ENCODE results near the gene COPS8. TPM values are rescaled to one million over a fixed set of nuclear protein-coding genes. Genes with fewer than 3 reads are reported as not detected.

Gene COPS8
- total and polyA plus RNA-seq, 3 donors from 2014 or later: 104 to 117 (median 108) TPM

DNA sequence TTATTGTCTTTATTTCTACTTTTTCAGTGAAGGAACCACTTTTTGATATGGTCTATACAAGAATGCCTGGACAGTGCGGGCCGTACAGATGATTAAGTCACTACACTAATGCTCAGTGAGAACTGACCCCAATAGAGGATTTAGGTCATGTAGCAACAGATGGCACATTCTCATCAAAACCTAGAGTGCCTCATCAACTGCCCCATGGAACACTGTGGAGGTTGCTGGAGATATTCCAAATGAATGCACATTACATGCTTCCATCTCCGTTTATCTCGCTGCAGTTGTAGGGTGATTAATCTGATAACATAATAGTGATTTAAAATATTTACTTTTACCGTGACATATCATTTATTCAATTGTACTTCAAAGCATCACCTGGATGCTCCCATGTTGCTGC is 41.8 kb upstream of the COPS8 start:
- 86 to 91% methylated on average over 5 of the region's 5 CpGs for WGBS, 2 donors

DNA sequence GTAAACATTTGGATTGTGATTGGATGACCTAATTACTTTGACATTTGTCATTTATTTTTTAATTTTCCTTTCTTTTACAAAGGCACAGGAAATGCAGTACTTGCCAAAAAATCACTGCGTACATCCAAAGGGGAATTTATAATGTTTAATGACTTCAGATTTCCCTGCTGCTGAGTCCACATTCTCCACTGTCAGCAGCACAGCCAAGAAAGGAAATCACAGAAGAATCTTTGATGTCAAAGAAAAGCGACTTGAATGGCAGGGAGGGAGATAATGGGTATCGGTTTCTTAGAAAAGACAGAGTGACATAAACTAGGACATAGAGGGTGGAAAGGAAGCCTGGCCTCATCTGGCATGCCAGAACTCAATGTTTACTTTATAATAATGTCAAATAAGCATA is 41.4 kb upstream of the COPS8 start:
- Histone ChIP-seq H3K36me3 (ENCODE audit: low read depth, missing control alignments) (no peaks in the 10 kb centered on the region), H3K4me1 (peaks cover 8% of the 10 kb centered on the region), H3K9me3 (no peaks in the 10 kb centered on the region), H3K27ac (no peak overlapping the region), H3K27me3 (no peaks in the 10 kb centered on the region), H3K4me3 (no peak overlapping the region)
- no peak for DNase-seq
- no peak for TF ChIP-seq POLR2A (IDR thresholded peaks at IDR 0.05)
- TF ChIP-seq, protein P1, sequence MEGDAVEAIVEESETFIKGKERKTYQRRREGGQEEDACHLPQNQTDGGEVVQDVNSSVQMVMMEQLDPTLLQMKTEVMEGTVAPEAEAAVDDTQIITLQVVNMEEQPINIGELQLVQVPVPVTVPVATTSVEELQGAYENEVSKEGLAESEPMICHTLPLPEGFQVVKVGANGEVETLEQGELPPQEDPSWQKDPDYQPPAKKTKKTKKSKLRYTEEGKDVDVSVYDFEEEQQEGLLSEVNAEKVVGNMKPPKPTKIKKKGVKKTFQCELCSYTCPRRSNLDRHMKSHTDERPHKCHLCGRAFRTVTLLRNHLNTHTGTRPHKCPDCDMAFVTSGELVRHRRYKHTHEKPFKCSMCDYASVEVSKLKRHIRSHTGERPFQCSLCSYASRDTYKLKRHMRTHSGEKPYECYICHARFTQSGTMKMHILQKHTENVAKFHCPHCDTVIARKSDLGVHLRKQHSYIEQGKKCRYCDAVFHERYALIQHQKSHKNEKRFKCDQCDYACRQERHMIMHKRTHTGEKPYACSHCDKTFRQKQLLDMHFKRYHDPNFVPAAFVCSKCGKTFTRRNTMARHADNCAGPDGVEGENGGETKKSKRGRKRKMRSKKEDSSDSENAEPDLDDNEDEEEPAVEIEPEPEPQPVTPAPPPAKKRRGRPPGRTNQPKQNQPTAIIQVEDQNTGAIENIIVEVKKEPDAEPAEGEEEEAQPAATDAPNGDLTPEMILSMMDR (IDR thresholded peaks at IDR 0.05): no peak
- intact Hi-C loops (cut with DNase I; ENCODE audit: low total_unique reads): no loop called here
- 75% methylated on average over 3 of the region's 3 CpGs for WGBS, 2 donors

More for the DNA sequence above, 41.8 kb upstream of the COPS8 start:
- no peak overlapping the region for H3K4me3 ChIP-seq
- TF ChIP-seq POLR2A (IDR thresholded peaks at IDR 0.05): no peak
- TF ChIP-seq, protein P1 (IDR thresholded peaks at IDR 0.05): no peak
- no peaks in the 10 kb centered on the region for H3K27me3 ChIP-seq
- intact Hi-C loops (cut with DNase I; ENCODE audit: low total_unique reads): no loop called here
- no peaks in the 10 kb centered on the region for H3K9me3 ChIP-seq
- no peak for DNase-seq
- no peaks in the 10 kb centered on the region for H3K36me3 ChIP-seq (ENCODE audit: low read depth, missing control alignments)
- H3K27ac ChIP-seq: no peak overlapping the region
- peaks cover 8% of the 10 kb centered on the region for H3K4me1 ChIP-seq

DNA sequence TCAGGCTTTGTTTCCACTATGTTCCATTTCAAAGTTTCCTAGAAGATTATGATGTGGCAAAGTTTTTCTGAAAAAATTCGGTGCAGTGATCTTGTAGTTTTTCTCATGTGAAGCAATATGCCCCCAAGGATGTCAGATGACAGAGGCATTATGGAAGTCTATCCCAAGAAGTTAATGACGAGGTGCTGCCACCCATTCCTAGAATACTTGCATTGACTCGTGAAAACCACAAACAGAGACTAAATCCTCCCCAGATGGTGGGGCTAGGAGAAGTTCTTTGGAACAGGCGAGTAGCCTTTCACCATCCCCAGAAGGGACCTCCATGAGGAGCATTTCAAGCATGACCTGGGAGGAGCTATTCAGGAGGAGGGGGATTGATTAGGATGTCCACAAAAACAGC is 40.2 kb upstream of the COPS8 start:
- H3K4me3 ChIP-seq: no peak overlapping the region
- H3K27me3 ChIP-seq: no peaks in the 10 kb centered on the region
- H3K4me1 ChIP-seq: peaks cover 8% of the 10 kb centered on the region
- DNase-seq: no peak
- no peak for TF ChIP-seq POLR2A (IDR thresholded peaks at IDR 0.05)
- TF ChIP-seq, protein P1 (IDR thresholded peaks at IDR 0.05): no peak
- no peaks in the 10 kb centered on the region for H3K9me3 ChIP-seq
- H3K27ac ChIP-seq: no peak overlapping the region
- H3K36me3 ChIP-seq (ENCODE audit: low read depth, missing control alignments): no peaks in the 10 kb centered on the region
- intact Hi-C loops (cut with DNase I; ENCODE audit: low total_unique reads): no loop called here
- 87 to 92% methylated on average over 4 of the region's 4 CpGs for WGBS, 2 donors

DNA sequence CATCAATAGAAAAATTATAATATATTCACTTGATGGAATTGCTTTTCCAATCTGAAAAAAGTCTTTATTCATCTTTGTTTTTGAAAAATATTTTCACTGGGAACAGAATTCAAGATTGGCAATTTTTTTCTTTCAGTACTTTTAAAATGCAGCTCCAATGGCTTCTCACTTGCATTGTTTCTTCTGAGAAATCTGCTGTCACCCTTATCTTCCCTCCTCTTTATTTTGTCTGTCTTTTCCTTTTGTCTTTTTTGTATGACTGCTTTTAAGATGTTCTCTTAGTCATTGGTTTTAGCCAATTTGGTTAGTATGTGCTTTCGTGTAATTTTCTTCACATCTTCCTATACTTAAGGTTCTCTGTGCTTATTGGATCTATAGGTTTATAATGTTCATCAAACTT is 37.1 kb upstream of the COPS8 start:
- H3K4me1 ChIP-seq: no peaks in the 10 kb centered on the region
- no peaks in the 10 kb centered on the region for H3K36me3 ChIP-seq (ENCODE audit: low read depth, missing control alignments)
- TF ChIP-seq POLR2A (IDR thresholded peaks at IDR 0.05): no peak
- TF ChIP-seq, protein P1 (IDR thresholded peaks at IDR 0.05): no peak
- H3K27me3 ChIP-seq: no peaks in the 10 kb centered on the region
- WGBS, 2 donors: 92 to 100% methylated on average over 1 of the region's 1 CpG
- DNase-seq: no peak
- intact Hi-C loops (cut with DNase I; ENCODE audit: low total_unique reads): no loop called here
- no peaks in the 10 kb centered on the region for H3K9me3 ChIP-seq
- H3K4me3 ChIP-seq: no peak overlapping the region
- H3K27ac ChIP-seq: no peak overlapping the region

DNA sequence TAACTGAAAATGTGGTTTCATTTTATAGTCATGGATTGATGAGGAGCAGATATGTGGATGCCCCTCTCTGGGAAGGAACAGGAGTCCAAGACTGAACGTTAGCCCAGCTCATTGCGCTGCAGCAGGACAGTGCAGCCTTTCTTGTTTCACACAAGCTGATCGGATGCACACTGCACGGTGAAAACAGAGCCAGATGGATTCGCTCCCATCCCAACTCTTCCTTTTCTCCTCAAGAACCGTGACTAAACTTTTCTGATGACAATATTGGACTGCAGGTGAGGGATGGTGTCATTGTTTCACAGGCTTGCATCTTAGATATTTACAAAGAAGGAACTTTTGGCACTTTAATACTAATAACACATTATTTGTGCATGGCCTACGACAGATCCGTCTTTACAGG is 33.8 kb upstream of the COPS8 start:
- Histone ChIP-seq H3K4me1 (no peaks in the 10 kb centered on the region), H3K9me3 (no peaks in the 10 kb centered on the region), H3K27ac (no peak overlapping the region), H3K36me3 (ENCODE audit: low read depth, missing control alignments) (no peaks in the 10 kb centered on the region), H3K4me3 (no peak overlapping the region), H3K27me3 (no peaks in the 10 kb centered on the region)
- TF ChIP-seq, protein P1 (IDR thresholded peaks at IDR 0.05): no peak
- TF ChIP-seq POLR2A (IDR thresholded peaks at IDR 0.05): no peak
- no peak for DNase-seq
- 90 to 91% methylated on average over 8 of the region's 8 CpGs for WGBS, 2 donors
- intact Hi-C loops (cut with DNase I; ENCODE audit: low total_unique reads): no loop called here

Measured in testis (tissue), 3 donors.